Measurements from ENCODE around the gene CFAP53. TPM values are rescaled to one million over a fixed set of nuclear protein-coding genes. Genes with fewer than 3 reads are reported as not detected.

CFAP53 gene
- total and polyA plus RNA-seq, 2 of the 13 experiments (the other 11 are each of a cell fraction or from before 2014, with no cell fraction given) = 0.05 to 0.07 TPM

GRCh38 chr18:50281295-50281971, 15.1 kb upstream of the CFAP53 start, which contains the start of gene MBD1 (continued):
- TF ChIP-seq ZNF326 (CRISPR knock-in tag; IDR thresholded peaks at IDR 0.05; ENCODE audit: borderline replicate concordance) (no peak), ZFP41 (CRISPR knock-in tag; IDR thresholded peaks at IDR 0.05; ENCODE audit: borderline replicate concordance) (no peak), ZBTB40 (IDR thresholded peaks at IDR 0.05) (peak; percentile 72), ZBTB40 (CRISPR knock-in tag; IDR thresholded peaks at IDR 0.05) (no peak; the same call in 1 of the 2 replicates), ETV5 (CRISPR knock-in tag; IDR thresholded peaks at IDR 0.05; ENCODE audit: borderline replicate concordance) (peak; percentile 78), AKNA (CRISPR knock-in tag; IDR thresholded peaks at IDR 0.05; ENCODE audit: borderline replicate concordance) (no peak), SALL2 (CRISPR knock-in tag; IDR thresholded peaks at IDR 0.05) (peak; percentile 81), CHD4 (IDR thresholded peaks at IDR 0.05; ENCODE audit: borderline replicate concordance, low read length) (no peak), SNAPC5 (CRISPR knock-in tag; IDR thresholded peaks at IDR 0.05; ENCODE audit: borderline replicate concordance) (peak; percentile 8; the same call in 1 of the 2 replicates), KLF12 (CRISPR knock-in tag; IDR thresholded peaks at IDR 0.05; ENCODE audit: borderline replicate concordance) (no peak; the same call in 1 of the 2 replicates), SOX6 (IDR thresholded peaks at IDR 0.05) (no peak), SOX6 (CRISPR knock-in tag; IDR thresholded peaks at IDR 0.05) (peak; percentile 49), TFAP4 (IDR thresholded peaks at IDR 0.05; ENCODE audit: borderline replicate concordance, low read depth) (peak; percentile 19; the same call in 1 of the 2 replicates), KMT2B (CRISPR knock-in tag; IDR thresholded peaks at IDR 0.05) (peak; percentile 91)
